ENCODE data around the gene FANCF.

The FANCF gene

GRCh38 chr11:22624742-22625447 lies 728 bp downstream of the FANCF start:
- no peak for DNase-seq

GRCh38 chr11:22617868-22618267 lies 7.8 kb downstream of the FANCF start:
- DNase-seq, result no peak

DNA sequence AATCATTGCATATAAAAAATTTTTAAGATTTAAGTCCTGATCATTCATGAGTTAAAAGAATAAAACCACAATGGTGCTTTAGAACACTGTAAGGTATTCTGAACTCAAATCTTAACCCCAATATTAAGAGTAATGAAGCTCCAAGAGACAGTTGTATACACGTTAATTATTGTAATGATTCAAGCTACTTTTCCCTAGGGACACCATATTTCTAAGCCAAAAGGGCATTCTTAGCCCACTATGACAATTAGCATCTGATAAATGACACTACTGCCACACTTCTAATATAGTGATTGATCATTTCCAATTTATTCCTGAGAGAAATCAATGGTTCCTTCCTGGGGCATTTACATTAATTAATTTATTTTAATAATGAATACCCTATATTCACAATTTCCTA lies 21.7 kb downstream of the FANCF start:
- DNase-seq, result no peak

GRCh38 chr11:22602504-22602903 lies 23.1 kb downstream of the FANCF start:
- no peak for DNase-seq

GRCh38 chr11:22599458-22599857 lies 26.2 kb downstream of the FANCF start:
- DNase-seq, result no peak

DNA sequence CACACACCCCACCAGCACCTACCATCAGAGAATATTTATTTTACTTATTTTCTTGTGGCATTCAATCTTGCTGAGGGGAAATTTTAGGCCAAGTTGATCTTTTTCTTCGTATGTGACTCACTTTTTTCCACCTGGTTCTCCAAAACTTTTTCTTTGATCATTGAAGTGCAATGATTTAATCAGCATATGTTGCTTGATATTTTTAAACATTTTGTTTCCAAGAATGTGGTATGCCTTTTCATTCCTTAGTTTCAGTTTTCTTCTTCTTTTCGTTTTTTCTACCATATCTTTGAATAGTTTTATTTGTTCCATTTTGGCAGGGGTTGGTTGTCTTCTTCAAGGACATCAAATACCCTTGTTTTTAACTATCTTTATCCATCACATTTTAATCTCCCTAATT lies 28.6 kb downstream of the FANCF start:
- no peak for DNase-seq

DNA sequence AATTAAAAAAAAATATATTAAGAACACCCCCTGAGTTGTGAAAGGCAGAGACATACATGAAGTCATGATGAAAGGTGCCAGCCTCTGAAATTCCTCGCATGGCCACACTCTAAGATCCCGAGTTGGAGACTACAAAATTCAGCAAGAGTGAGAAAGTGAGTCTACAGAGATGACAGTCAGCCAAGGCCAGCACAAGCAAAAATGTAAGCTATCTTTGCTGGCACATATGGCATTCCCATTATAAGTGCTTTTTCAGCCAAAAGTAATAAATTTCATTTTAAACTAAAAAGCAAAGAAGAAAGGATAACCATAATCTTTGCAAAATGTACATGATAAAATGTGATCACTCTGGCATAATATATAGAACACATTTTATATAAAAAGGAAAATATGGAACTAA lies 40.6 kb downstream of the FANCF start:
- no peak for DNase-seq

GRCh38 chr11:22583963-22584492 lies 41.6 kb downstream of the FANCF start:
- DNase-seq, result no peak

GRCh38 chr11:22582151-22582410 lies 43.5 kb downstream of the FANCF start:
- no peak for DNase-seq

GRCh38 chr11:22581354-22582150 lies 44.1 kb downstream of the FANCF start:
- no peak for DNase-seq

DNA sequence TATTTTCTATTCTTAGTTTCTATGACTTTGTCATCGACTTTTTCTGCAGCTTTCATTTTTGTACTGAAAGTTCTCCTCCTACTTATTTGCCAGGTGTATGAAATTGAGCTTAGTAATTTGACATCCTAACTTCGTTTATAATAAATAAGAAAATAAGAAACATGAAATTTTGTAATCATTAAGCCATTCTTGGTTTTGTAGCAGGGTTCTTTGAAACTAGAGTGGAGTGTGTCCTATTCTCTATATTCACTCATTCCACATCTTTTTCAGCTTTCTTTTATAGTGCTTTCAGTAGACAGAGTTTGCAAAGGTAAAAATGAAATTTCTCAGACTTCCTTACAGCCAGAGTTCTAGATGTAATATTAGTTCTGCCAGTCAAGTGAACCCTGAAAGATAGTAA lies 47.8 kb downstream of the FANCF start:
- no peak for DNase-seq
